ENCODE data around the gene TMPRSS7. TPM values are rescaled to one million over a fixed set of nuclear protein-coding genes. Genes with fewer than 3 reads are reported as not detected.
"Not testable (repeated sequence)": the region's sequence is repeated elsewhere in the genome, so short reads cannot be mapped to it uniquely, and the experiment has no call there.

The TMPRSS7 gene
- total and polyA plus RNA-seq, 10 donors = not detected

DNA sequence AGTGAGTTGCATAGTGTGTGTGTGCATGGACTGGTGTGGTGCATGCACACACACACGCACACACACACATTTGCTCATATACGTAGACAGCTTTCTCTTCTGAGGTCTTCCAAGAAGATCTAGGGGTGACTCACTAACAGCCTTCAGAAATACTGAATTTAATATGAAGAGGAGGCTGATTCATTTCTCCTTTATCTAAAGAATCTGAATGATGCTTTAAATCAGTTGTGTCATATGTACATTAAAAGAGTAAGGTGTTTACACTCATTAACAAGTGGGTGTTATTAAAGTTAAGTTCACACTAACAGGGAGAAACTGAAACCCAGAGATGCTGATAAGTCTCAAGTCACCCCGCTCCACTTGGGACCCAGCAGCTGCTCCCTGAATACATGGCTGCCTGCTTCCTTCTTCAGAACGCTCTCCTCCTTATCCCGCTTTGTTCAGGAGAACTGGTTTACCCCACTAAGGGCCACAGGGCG, 22.0 kb downstream of the TMPRSS7 start:
- Histone ChIP-seq H3K9me3 (peaks cover 0 to 4% (median 0%) of the 10 kb centered on the region in 8 donors), H3K27me3 (replicated peaks in 1 of 7) (peaks cover 0 to 6% (median 0%) of the 10 kb centered on the region in 7 donors), H3K4me3 (no peak overlapping the region), H3K4me1 (no peaks in the 10 kb centered on the region), H3K27ac (no peak overlapping the region), H3K36me3 (no peaks in the 10 kb centered on the region)
- TF ChIP-seq POLR2AphosphoS5 (IDR thresholded peaks at IDR 0.05) (no peak), POLR2A (IDR thresholded peaks at IDR 0.05) (no peak)
- TF ChIP-seq, protein P1, sequence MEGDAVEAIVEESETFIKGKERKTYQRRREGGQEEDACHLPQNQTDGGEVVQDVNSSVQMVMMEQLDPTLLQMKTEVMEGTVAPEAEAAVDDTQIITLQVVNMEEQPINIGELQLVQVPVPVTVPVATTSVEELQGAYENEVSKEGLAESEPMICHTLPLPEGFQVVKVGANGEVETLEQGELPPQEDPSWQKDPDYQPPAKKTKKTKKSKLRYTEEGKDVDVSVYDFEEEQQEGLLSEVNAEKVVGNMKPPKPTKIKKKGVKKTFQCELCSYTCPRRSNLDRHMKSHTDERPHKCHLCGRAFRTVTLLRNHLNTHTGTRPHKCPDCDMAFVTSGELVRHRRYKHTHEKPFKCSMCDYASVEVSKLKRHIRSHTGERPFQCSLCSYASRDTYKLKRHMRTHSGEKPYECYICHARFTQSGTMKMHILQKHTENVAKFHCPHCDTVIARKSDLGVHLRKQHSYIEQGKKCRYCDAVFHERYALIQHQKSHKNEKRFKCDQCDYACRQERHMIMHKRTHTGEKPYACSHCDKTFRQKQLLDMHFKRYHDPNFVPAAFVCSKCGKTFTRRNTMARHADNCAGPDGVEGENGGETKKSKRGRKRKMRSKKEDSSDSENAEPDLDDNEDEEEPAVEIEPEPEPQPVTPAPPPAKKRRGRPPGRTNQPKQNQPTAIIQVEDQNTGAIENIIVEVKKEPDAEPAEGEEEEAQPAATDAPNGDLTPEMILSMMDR (IDR thresholded peaks at IDR 0.05 in 8 of 11, conservative IDR thresholded peaks at IDR 0.05 in 3 of 11) = no peak
- 86 to 89% (median 88%) methylated on average over 6 of the region's 6 CpGs for WGBS, 5 donors
- no peak for DNase-seq
- intact Hi-C loops (cut with DNase I; ENCODE audit: low total_unique reads) = no loop called here

DNA sequence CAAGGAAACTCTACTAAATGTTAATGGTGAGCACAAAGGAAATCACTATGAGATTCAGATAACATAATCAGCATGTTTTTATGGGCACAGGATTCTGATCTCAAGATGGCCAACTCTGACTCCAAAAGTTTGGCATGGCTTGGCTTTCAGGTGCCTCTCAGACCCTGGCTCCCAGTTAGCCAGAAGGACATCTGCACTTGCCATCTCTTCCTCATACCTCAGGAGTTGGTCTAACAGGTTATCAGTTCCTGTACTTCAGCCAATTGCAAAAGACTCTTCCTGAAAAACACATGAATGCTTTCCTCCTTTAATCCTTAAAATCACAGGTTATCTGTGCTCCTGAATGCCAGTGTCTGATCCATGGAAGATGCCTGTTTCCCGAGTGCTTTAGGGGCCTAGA, 25.0 kb downstream of the TMPRSS7 start:
- TF ChIP-seq POLR2A (IDR thresholded peaks at IDR 0.05) (no peak), POLR2AphosphoS5 (IDR thresholded peaks at IDR 0.05) (no peak)
- TF ChIP-seq, protein P1 (IDR thresholded peaks at IDR 0.05 in 8 of 11, conservative IDR thresholded peaks at IDR 0.05 in 3 of 11) = no peak
- Histone ChIP-seq H3K9me3 (peaks cover 0 to 4% (median 0%) of the 10 kb centered on the region in 8 donors), H3K4me1 (no peaks in the 10 kb centered on the region), H3K27me3 (replicated peaks in 1 of 7) (no peaks in the 10 kb centered on the region), H3K27ac (no peak overlapping the region), H3K36me3 (no peaks in the 10 kb centered on the region), H3K4me3 (no peak overlapping the region)
- 56 to 89% (median 82%) methylated on average over 1 of the region's 1 CpG for WGBS, 5 donors
- no peak for DNase-seq
- intact Hi-C loops (cut with DNase I; ENCODE audit: low total_unique reads) = no loop called here

DNA sequence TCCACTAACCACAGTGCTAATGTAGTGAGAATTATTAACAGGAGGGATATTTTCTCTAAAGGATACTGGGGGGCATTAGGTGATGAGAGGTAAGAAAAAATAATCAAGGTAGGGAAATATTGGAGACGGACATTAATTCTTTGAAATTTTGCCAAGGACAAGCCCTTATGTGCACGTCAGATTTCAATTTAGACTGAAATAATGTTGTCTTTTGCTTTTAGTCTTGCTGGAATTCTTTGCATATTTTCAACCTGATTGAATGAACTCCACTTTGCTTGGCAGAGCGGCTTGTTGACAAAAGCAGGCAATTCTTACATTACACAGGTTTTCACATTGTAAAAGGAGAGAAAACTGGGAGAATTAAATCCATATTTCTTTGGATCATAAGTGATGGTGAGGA, 26.6 kb downstream of the TMPRSS7 start:
- Histone ChIP-seq H3K36me3 (no peaks in the 10 kb centered on the region), H3K9me3 (peaks cover 0 to 4% (median 0%) of the 10 kb centered on the region in 8 donors), H3K4me1 (no peaks in the 10 kb centered on the region), H3K4me3 (no peak overlapping the region), H3K27me3 (replicated peaks in 1 of 7) (no peaks in the 10 kb centered on the region), H3K27ac (no peak overlapping the region)
- WGBS, 5 donors = 68 to 90% (median 78%) methylated on average over 3 of the region's 3 CpGs
- no peak for DNase-seq
- TF ChIP-seq POLR2A (IDR thresholded peaks at IDR 0.05) (no peak), POLR2AphosphoS5 (IDR thresholded peaks at IDR 0.05) (no peak)
- intact Hi-C loops (cut with DNase I; ENCODE audit: low total_unique reads) = no loop called here

DNA sequence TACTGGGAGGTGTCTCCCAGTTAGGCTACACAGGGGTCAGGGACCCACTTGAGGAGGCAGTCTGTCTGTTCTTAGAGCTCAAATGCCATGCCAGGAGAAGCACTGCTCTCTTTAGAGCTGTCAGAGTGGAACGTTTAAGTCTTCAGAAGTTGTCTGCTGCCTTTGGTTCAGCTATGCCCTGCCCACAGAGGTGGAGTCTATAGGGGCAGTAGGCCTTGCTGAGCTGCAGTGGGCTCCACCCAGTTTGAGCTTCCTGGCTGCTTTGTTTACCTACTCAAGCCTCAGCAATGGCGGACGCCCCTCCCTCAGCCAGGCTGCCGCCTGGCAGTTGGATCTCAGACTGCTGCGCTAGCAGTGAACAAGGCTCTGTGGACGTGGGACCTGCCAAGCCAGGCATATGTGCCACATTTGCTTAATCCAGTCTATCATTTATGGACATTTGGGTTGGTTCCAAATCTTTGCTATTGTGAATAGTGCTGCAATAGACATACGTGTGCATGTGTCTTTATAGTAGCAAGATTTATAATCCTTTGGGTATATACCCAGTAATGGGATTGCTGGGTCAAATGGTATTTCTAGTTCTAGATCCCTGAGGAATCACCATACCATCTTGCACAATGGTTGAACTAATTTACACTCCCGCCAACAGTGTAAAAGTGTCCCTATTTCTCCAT, 38.0 kb downstream of the TMPRSS7 start:
- DNase-seq = peak; percentile 76
- Histone ChIP-seq H3K27ac (peak overlapping the region in 1 of 8 donors; percentile 58), H3K27me3 (replicated peaks in 1 of 7) (peaks cover 0 to 14% (median 0%) of the 10 kb centered on the region in 7 donors), H3K4me3 (peak overlapping the region in 1 of 8 donors; percentile 24)
- intact Hi-C loops (cut with DNase I; ENCODE audit: low total_unique reads); H3K4me1 ChIP-seq; H3K36me3 ChIP-seq; H3K9me3 ChIP-seq: not testable (repeated sequence)
- 77 to 90% (median 83%) methylated on average over 7 to 8 of the region's 8 CpGs for WGBS, 5 donors

DNA sequence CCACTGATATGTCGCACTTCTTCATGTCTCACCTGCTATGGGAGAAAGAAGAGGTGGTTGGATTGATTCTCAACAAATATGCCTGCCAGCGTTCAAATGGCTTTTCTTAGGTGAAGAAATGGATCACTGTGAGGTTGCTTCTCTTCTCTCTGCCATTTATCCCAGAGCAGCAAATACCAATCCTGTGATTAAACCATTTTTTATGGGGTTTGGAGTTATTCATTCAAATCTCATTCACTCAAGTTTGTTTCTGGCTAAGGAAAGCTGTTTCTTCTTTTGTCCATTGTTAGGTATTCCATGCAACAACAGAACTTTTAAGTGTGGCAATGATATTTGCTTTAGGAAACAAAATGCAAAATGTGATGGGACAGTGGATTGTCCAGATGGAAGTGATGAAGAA, 39.5 kb downstream of the TMPRSS7 start:
- TF ChIP-seq POLR2AphosphoS5 (IDR thresholded peaks at IDR 0.05) (no peak), POLR2A (IDR thresholded peaks at IDR 0.05) (no peak)
- TF ChIP-seq, protein P1 (IDR thresholded peaks at IDR 0.05 in 8 of 11, conservative IDR thresholded peaks at IDR 0.05 in 3 of 11) = no peak
- Histone ChIP-seq H3K9me3 (no peaks in the 10 kb centered on the region), H3K27me3 (replicated peaks in 1 of 7) (peaks cover 0 to 14% (median 0%) of the 10 kb centered on the region in 7 donors), H3K27ac (no peak overlapping the region), H3K36me3 (no peaks in the 10 kb centered on the region), H3K4me3 (no peak overlapping the region), H3K4me1 (no peaks in the 10 kb centered on the region)
- intact Hi-C loops (cut with DNase I; ENCODE audit: low total_unique reads) = no loop called here
- no peak for DNase-seq
- WGBS, 5 donors = 87 to 95% (median 89%) methylated on average over 2 of the region's 2 CpGs
